ENCODE data around the gene NGEF. TPM values are rescaled to one million over a fixed set of nuclear protein-coding genes. Genes with fewer than 3 reads are reported as not detected.
A peak's percentile ranks its signal among the peaks of the same experiment; 100 is the strongest.

The NGEF gene
- total and polyA plus RNA-seq, 12 donors, result 10.1 to 467 (median 46.1) TPM

DNA sequence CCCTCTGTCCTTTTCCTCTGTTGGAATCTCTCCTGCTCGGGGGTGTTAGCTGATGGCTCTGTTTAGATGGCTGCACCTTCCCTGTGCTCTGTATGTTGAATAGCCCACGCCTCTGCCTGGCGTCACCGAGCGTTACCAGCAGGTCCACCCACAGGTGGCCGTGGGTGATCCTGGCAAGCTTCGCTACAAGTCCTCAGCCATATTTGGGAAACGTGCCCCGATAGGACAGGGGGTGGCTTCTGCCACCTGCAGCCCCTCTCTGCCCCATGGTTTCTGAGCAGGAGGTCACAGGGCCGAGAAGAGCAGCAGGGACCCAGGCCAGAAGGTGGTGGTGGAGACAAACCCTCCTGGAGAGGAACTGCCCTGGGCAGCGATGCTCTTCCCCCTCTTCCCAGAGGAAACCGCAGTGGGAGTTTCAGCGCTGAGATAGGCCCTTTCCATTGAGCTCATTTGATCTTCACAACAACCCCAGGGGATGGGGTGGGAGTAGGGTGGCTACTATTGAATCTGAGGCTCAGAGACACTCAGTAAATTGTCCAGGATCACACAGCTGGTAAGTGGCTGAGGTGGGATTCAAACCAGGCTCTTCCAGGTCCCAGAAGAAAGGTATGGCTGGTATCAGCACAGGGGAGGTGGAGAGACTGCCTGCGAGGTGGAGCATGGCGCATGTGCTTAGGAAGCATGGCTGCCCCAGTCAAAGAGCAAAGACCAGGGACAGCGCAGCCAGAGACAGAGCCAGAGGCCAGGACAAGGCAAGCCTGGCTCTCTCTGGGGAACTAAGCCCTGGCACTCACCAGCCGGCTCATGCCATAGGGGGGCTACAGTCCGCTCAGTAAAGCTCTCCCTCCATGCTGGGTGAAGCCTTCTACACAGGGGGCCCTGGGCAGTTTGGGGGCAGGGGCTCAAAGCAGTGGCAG is 15.0 kb downstream of the NGEF start:
- DNase-seq, result peak in 1 of 7 donors; percentile 6

DNA sequence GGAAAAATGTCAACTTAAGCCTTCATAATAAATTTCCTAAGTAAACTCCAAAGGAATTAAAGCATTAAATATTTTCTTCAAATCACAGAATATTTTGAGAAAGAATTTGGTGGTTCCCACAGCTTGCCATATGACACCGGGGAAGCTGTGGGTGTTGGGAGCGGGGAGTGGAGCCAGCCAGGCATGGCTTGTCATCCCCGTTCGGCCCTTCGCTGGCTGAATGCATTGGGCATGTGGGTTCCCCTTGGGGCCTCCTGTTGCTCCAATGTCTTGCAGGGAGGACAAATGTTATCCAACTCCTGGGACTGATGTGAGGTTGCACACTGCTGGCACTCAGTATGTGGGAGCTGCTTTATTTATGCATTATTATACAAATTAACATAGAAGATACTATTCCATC is 18.6 kb downstream of the NGEF start:
- 73 to 91% (median 80%) methylated on average over 5 of the region's 5 CpGs for WGBS, 4 donors
- DNase-seq, result peak in 2 of 7 donors; percentile 13 to 16
- intact Hi-C loops (cut with DNase I), result no loop called here
- Histone ChIP-seq H3K4me3 (no peak overlapping the region), H3K9me3 (replicated peaks in 1 of 3) (no peaks in the 10 kb centered on the region), H3K27ac (no peak overlapping the region), H3K36me3 (replicated peaks in 1 of 2) (no peaks in the 10 kb centered on the region), H3K4me1 (replicated peaks in 1 of 2) (no peaks in the 10 kb centered on the region), H3K27me3 (no peaks in the 10 kb centered on the region)
- TF ChIP-seq, protein P1, sequence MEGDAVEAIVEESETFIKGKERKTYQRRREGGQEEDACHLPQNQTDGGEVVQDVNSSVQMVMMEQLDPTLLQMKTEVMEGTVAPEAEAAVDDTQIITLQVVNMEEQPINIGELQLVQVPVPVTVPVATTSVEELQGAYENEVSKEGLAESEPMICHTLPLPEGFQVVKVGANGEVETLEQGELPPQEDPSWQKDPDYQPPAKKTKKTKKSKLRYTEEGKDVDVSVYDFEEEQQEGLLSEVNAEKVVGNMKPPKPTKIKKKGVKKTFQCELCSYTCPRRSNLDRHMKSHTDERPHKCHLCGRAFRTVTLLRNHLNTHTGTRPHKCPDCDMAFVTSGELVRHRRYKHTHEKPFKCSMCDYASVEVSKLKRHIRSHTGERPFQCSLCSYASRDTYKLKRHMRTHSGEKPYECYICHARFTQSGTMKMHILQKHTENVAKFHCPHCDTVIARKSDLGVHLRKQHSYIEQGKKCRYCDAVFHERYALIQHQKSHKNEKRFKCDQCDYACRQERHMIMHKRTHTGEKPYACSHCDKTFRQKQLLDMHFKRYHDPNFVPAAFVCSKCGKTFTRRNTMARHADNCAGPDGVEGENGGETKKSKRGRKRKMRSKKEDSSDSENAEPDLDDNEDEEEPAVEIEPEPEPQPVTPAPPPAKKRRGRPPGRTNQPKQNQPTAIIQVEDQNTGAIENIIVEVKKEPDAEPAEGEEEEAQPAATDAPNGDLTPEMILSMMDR (IDR thresholded peaks at IDR 0.05), result no peak
- no peak for TF ChIP-seq POLR2A (IDR thresholded peaks at IDR 0.05)

More for the DNA sequence above, 15.0 kb downstream of the NGEF start:
- Histone ChIP-seq H3K27ac (no peak overlapping the region), H3K4me3 (no peak overlapping the region), H3K4me1 (replicated peaks in 1 of 2) (no peaks in the 10 kb centered on the region), H3K9me3 (replicated peaks in 1 of 3) (no peaks in the 10 kb centered on the region), H3K27me3 (no peaks in the 10 kb centered on the region), H3K36me3 (replicated peaks in 1 of 2) (no peaks in the 10 kb centered on the region)
- TF ChIP-seq, protein P1 (IDR thresholded peaks at IDR 0.05), result no peak
- TF ChIP-seq POLR2A (IDR thresholded peaks at IDR 0.05), result no peak
- intact Hi-C loops (cut with DNase I), result no loop called here
- 87 to 95% (median 91%) methylated on average over 10 to 18 of the region's 18 CpGs for WGBS, 4 donors

DNA sequence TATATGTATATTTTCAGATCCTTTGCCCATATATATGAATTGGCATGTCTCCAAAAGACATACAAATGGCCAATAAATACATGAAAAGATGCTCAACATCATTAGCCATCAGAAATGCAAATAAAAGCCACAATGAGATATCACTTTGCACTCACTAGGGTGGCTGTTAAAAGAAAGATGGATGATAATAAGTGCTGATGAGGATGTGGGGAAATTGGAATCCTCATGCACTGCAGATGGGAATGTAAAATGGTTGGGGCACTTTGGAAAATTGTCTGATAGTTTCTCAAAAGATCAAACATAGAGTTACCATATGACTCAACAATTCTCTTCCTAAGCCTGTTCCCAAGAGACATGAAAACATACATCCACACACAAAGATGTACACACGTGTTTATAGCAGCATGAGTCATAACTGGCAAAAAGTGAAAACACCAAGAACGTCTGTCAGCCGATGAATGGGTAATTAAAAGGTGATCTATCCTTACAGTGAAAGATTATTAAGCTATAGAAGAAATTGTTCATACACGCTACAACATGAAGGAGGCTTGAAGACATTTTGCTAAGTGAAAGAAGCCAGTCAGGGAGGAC is 19.7 kb downstream of the NGEF start:
- Histone ChIP-seq H3K9me3 (replicated peaks in 1 of 3) (no peaks in the 10 kb centered on the region), H3K36me3 (replicated peaks in 1 of 2) (no peaks in the 10 kb centered on the region), H3K4me3 (no peak overlapping the region), H3K27me3 (no peaks in the 10 kb centered on the region), H3K4me1 (replicated peaks in 1 of 2) (no peaks in the 10 kb centered on the region), H3K27ac (no peak overlapping the region)
- no peak for DNase-seq
- TF ChIP-seq, protein P1 (IDR thresholded peaks at IDR 0.05), result no peak
- no peak for TF ChIP-seq POLR2A (IDR thresholded peaks at IDR 0.05)
- WGBS, 4 donors, result 77 to 85% (median 81%) methylated on average over 4 of the region's 4 CpGs
- intact Hi-C loops (cut with DNase I), result no loop called here

GRCh38 chr2:232986155-232986554 is 26.9 kb downstream of the NGEF start:
- H3K9me3 ChIP-seq (replicated peaks in 1 of 3), result no peaks in the 10 kb centered on the region
- no peak overlapping the region for H3K27ac ChIP-seq
- no peak for DNase-seq
- no peak for TF ChIP-seq POLR2A (IDR thresholded peaks at IDR 0.05)
- TF ChIP-seq, protein P1 (IDR thresholded peaks at IDR 0.05), result no peak
- H3K27me3 ChIP-seq, result no peaks in the 10 kb centered on the region
- intact Hi-C loops (cut with DNase I), result no loop called here
- peaks cover 0 to 9% of the 10 kb centered on the region in 2 donors for H3K4me1 ChIP-seq (replicated peaks in 1 of 2)
- H3K36me3 ChIP-seq (replicated peaks in 1 of 2), result no peaks in the 10 kb centered on the region
- WGBS, 4 donors, result 91 to 98% (median 95%) methylated on average over 2 of the region's 2 CpGs
- H3K4me3 ChIP-seq, result no peak overlapping the region

Data from adrenal gland (tissue), 12 donors.